HepG2 (cell line): Measurements from ENCODE around the gene SUPT4H1. TPM values are rescaled to one million over a fixed set of nuclear protein-coding genes. Genes with fewer than 3 reads are reported as not detected.

Experiments used
- AKAP8 ChIP-seq: sonication (generic); formaldehyde crosslinking; IDR thresholded peaks from 2 replicates; pipeline ENCODE4 v1.5.1; 2020; ENCODE audit warnings: mild to moderate bottlenecking, missing genetic modification reagents
- ARID3A ChIP-seq: IDR thresholded peaks from 2 replicates; pipeline ENCODE4 v1.6.1; 2012; ENCODE audit warnings: low read depth, low read length, improper control_type of control experiment
- ATF1 ChIP-seq: IDR thresholded peaks from 2 replicates; pipeline ENCODE4 v1.6.1; 2016; ENCODE audit warnings: mild to moderate bottlenecking, control low read depth
- ATM ChIP-seq: fragments of 450-650 bp; IDR thresholded peaks from 2 replicates; pipeline ENCODE4 v1.7.1; 2017; ENCODE audit warnings: mild to moderate bottlenecking, borderline replicate concordance
- FOXA1 ChIP-seq, 2 experiments: fragments of 450-650 bp in 1 of 2; sonication (generic) in 1 of 2; formaldehyde crosslinking in 1 of 2; IDR thresholded peaks; 2 replicates each; pipeline versions ENCODE4 v1.4.0 to v1.6.1; 2016 to 2020; ENCODE audit warnings: missing genetic modification reagents in 1 of 2
- KDM5B ChIP-seq: sonication (generic); formaldehyde crosslinking; IDR thresholded peaks from 2 replicates; pipeline ENCODE4 v1.4.0; 2020; ENCODE audit warnings: missing genetic modification reagents, mild to moderate bottlenecking, borderline replicate concordance
- KLF12 ChIP-seq: sonication (generic); formaldehyde crosslinking; IDR thresholded peaks from 2 replicates; pipeline ENCODE4 v1.4.0; 2020; ENCODE audit warnings: missing genetic modification reagents, borderline replicate concordance
- MEIS2 ChIP-seq: sonication (generic); formaldehyde crosslinking; IDR thresholded peaks from 2 replicates; pipeline ENCODE4 v1.9.0; 2021; ENCODE audit warnings: mild to moderate bottlenecking, missing genetic modification reagents
- MXD4 ChIP-seq: IDR thresholded peaks from 2 replicates; pipeline ENCODE4 v1.6.1; 2016; ENCODE audit warnings: mild to moderate bottlenecking, missing biosample characterization, missing genetic modification reagents
- NR2F1 ChIP-seq, 2 experiments: fragments of 450-650 bp in 1 of 2; formaldehyde crosslinking in 1 of 2; IDR thresholded peaks; 2 replicates each; pipeline versions ENCODE4 v1.5.0 to v1.6.1; 2016 to 2020; ENCODE audit warnings: mild to moderate bottlenecking in 1 of 2, missing compliant biosample characterization in 1 of 2, missing genetic modification reagents in 1 of 2, moderate library complexity in 1 of 2
- ONECUT2 ChIP-seq: sonication (generic); formaldehyde crosslinking; IDR thresholded peaks from 2 replicates; pipeline ENCODE4 v1.4.0; 2020; ENCODE audit warnings: missing genetic modification reagents
- SETDB1 ChIP-seq: sonication (generic); formaldehyde crosslinking; IDR thresholded peaks from 2 replicates; pipeline ENCODE4 v1.5.1; 2020; ENCODE audit warnings: missing genetic modification reagents, mild to moderate bottlenecking, borderline replicate concordance
- SOX6 ChIP-seq, 2 experiments: fragments of 450-650 bp in 1 of 2; sonication (generic) in 1 of 2; formaldehyde crosslinking in 1 of 2; IDR thresholded peaks; 2 replicates each; pipeline versions ENCODE4 v1.4.0 to v1.6.1; 2017 to 2020; ENCODE audit warnings: antibody characterized with exemption in 1 of 2, mild to moderate bottlenecking in 1 of 2, missing genetic modification reagents in 1 of 2
- TFDP1 ChIP-seq: IDR thresholded peaks from 2 replicates; pipeline ENCODE4 v1.6.1; 2016; ENCODE audit warnings: missing compliant biosample characterization, missing genetic modification reagents, borderline replicate concordance
- TMF1 ChIP-seq: sonication (generic); formaldehyde crosslinking; IDR thresholded peaks from 2 replicates; pipeline ENCODE4 v1.8.1; 2022; ENCODE audit warnings: low read depth, missing genetic modification reagents
- ZBTB26 ChIP-seq: IDR thresholded peaks from 2 replicates; pipeline ENCODE4 v1.6.1; 2016; ENCODE audit warnings: missing compliant biosample characterization, missing genetic modification reagents, borderline replicate concordance
- ZFAT ChIP-seq: sonication (generic); formaldehyde crosslinking; conservative IDR thresholded peaks from 2 replicates; pipeline ENCODE4 v1.8.1; 2023; ENCODE audit warnings: missing genetic modification reagents, inconsistent platforms
- ZFYVE20 ChIP-seq: sonication (generic); formaldehyde crosslinking; IDR thresholded peaks from 2 replicates; pipeline ENCODE4 v1.8.0; 2023; ENCODE audit warnings: low read depth, mild to moderate bottlenecking, moderate library complexity, missing genetic modification reagents, borderline replicate concordance
- ZNF235 ChIP-seq: sonication (generic); formaldehyde crosslinking; IDR thresholded peaks from 2 replicates; pipeline ENCODE4 v1.8.1; 2023; ENCODE audit warnings: mild to moderate bottlenecking, missing genetic modification reagents, borderline replicate concordance
- ZNF367 ChIP-seq: sonication (generic); formaldehyde crosslinking; IDR thresholded peaks from 2 replicates; pipeline ENCODE4 v1.4.0; 2020; ENCODE audit warnings: missing genetic modification reagents, borderline replicate concordance
- ZNF550 ChIP-seq: sonication (generic); formaldehyde crosslinking; IDR thresholded peaks from 2 replicates; pipeline ENCODE4 v1.4.0; 2020; ENCODE audit warnings: mild to moderate bottlenecking, missing genetic modification reagents, borderline replicate concordance
- ZNF552 ChIP-seq: sonication (generic); formaldehyde crosslinking; IDR thresholded peaks from 2 replicates; pipeline ENCODE4 v1.9.0; 2022; ENCODE audit warnings: missing genetic modification reagents, mild to moderate bottlenecking, borderline replicate concordance
- ZNF841 ChIP-seq: sonication (generic); formaldehyde crosslinking; IDR thresholded peaks from 2 replicates; pipeline ENCODE4 v1.8.1; 2023; ENCODE audit warnings: missing genetic modification reagents, borderline replicate concordance
- polyA plus RNA-seq, 8 experiments: library from polyadenylated mRNA; depleted of rRNA in 3 of 8; stranded (reverse) in 7 of 8; unstranded in 1 of 8; fragments of >200 nt; fragmentation: Illumina TruSeq in 4 of 8; extraction: Trizol in 4 of 8; gene quantifications; 2 replicates each; pipeline versions ENCODE4 v1.2.1 to v1.2.3, GENCODE V29; 2011 to 2016; ENCODE audit warnings: low read depth in 4 of 8, missing spikeins in 1 of 8, mixed read lengths in 1 of 8; ENCODE audit not compliant: insufficient read depth in 1 of 8
- total RNA-seq, 5 experiments: library from RNA; depleted of rRNA; stranded (reverse); fragments of >200 nt; fragmentation: Illumina TruSeq; extraction: Trizol; gene quantifications; 2 replicates each; pipeline ENCODE4 v1.2.3, GENCODE V29; 2016; ENCODE audit warnings: low read depth in 1 of 5

SUPT4H1 gene
- total and polyA plus RNA-seq, 2 of the 13 experiments (the other 11 are each of a cell fraction or from before 2014, with no cell fraction given): 155 to 244 TPM

- peak; percentile 33; the same call in 1 of the 2 replicates for TF ChIP-seq ARID3A
- no peak for TF ChIP-seq KDM5B (CRISPR knock-in tag)
- TF ChIP-seq SETDB1 (CRISPR knock-in tag): no peak
- no peak for TF ChIP-seq ZFYVE20 (CRISPR knock-in tag)
- TF ChIP-seq ONECUT2: 0 out of 2 replicates have a peak, but pooled peaks have one; percentile 31
- TF ChIP-seq ZNF550: no peak
- peak; percentile 46; the same call in 1 of the 2 replicates for TF ChIP-seq ATF1 (CRISPR knock-in tag)
- no peak for TF ChIP-seq SOX6 (IDR thresholded peaks at IDR 0.05)
- peak; percentile 93 for TF ChIP-seq SOX6 (CRISPR knock-in tag; IDR thresholded peaks at IDR 0.05)
- no peak for TF ChIP-seq AKAP8 (CRISPR knock-in tag)
- TF ChIP-seq MEIS2: no peak
- no peak for TF ChIP-seq ZNF367 (CRISPR knock-in tag)
- no peak for TF ChIP-seq TFDP1 (CRISPR knock-in tag)
- TF ChIP-seq ZNF235: no peak
- TF ChIP-seq TMF1 (CRISPR knock-in tag): no peak
- no peak for TF ChIP-seq ZNF552 (CRISPR knock-in tag)
- TF ChIP-seq MXD4 (CRISPR knock-in tag): no peak
- TF ChIP-seq KLF12 (CRISPR knock-in tag): no peak
- TF ChIP-seq ZNF841 (CRISPR knock-in tag): no peak
- no peak for TF ChIP-seq FOXA1 (IDR thresholded peaks at IDR 0.05)
- peak; percentile 63 for TF ChIP-seq FOXA1 (CRISPR knock-in tag; IDR thresholded peaks at IDR 0.05)
- no peak for TF ChIP-seq ATM
- peak; percentile 76; the same call in 1 of the 2 replicates for TF ChIP-seq ZBTB26 (CRISPR knock-in tag)
- no peak; a peak in 1 of 4 replicates for TF ChIP-seq NR2F1 (CRISPR knock-in tag; IDR thresholded peaks at IDR 0.05)
- no peak for TF ChIP-seq ZFAT (CRISPR knock-in tag)
Measured at GRCh38 chr17:58394534-58395223, 42.7 kb upstream of the SUPT4H1 start (continued).
